Right renal pelvis (tissue), 4 donors: ENCODE results near the gene SLC13A3. TPM values are rescaled to one million over a fixed set of nuclear protein-coding genes. Genes with fewer than 3 reads are reported as not detected.

ENCODE experiments used
- DNase-seq, 4 donors: peaks; one replicate each; pipeline ENCODE4 v3.0.0-alpha.2; 2013; ENCODE audit warnings: low read depth in 4 of 4, low spot score in 3 of 4, missing footprints in 1 of 4
- polyA plus RNA-seq, 4 donors: library from polyadenylated mRNA; unstranded; fragments of 120-200 nt; gene quantifications; one replicate each; pipeline ENCODE4 v1.2.1, GENCODE V29; 2013; ENCODE audit not compliant: insufficient read length in 4 of 4

SLC13A3 gene
- 10 to 100 TPM; 10.2 to 29.1 (median 16.3) TPM for polyA plus RNA-seq

GRCh38 chr20:46651091-46651962, at the start of gene SLC13A3:
SLC13A3 (minus strand) TSS chr20:46651459; CDS start chr20:46651421, 38 bp downstream.
- DNase-seq = no peak

DNA sequence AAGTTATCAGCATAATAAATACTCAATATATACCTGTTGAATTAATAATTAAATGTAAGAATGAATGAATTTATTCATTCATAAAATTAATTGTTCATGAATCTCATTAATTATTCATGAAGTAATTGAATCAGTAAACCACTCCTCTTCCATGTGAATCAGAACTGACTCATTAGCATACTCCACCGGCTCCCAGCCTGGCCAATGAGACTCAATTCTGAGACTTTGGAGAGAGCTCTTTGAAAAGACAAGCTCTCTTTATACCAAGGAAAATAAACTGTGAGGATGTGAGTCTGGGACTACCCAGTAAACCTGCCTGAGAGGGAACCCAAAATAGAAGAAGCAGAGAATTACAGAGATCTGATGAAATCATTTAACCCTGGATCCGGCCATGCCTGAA, 49.8 kb upstream of the SLC13A3 start:
- DNase-seq = no peak

DNA sequence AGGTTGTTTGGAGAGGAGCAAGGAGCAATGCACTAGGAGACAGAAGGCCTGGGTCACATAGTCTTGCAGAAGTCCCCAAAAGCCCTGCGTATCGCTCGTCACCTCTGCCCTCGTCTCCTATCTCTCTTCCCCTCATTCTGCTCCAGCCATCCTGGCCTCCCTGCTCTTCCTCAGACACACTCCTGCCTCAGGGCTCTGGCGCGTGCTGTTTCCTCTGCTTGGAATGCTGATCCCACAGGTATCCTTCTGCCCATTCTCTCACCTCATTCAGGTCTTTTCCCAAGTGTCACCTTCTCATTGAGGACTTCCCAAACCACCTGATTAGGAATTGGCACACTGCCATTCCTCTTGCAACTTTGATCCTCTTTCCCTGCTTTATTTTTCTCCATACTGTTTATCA, 49.2 kb upstream of the SLC13A3 start:
- DNase-seq = no peak

GRCh38 chr20:46699651-46700359, 48.5 kb upstream of the SLC13A3 start:
- no peak for DNase-seq

- DNase-seq = no peak
Observed at GRCh38 chr20:46698788-46699187, 47.5 kb upstream of the SLC13A3 start.

- no peak for DNase-seq
Observed at GRCh38 chr20:46696791-46697279, 45.6 kb upstream of the SLC13A3 start.

- no peak for DNase-seq
Observed at GRCh38 chr20:46695892-46696291, 44.6 kb upstream of the SLC13A3 start.

DNA sequence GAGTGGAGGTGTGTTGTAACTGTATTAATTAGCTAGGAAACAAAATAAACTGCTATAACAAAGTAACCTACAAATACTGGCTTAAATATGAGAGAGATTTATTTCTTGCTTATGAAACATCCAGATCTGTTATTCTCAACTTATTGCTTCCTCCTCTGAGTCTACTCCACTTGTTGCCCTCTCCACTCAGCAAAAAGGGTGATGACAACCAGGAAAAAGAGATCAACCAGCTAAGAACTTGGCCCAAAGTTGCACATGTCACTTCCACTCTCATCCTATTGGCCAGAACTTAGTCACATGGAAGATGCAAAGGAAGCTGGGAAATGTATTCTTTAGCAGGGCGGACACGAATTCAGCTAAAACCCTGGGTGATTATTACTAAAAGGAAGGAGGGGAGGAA, 43.2 kb upstream of the SLC13A3 start:
- no peak for DNase-seq

DNA sequence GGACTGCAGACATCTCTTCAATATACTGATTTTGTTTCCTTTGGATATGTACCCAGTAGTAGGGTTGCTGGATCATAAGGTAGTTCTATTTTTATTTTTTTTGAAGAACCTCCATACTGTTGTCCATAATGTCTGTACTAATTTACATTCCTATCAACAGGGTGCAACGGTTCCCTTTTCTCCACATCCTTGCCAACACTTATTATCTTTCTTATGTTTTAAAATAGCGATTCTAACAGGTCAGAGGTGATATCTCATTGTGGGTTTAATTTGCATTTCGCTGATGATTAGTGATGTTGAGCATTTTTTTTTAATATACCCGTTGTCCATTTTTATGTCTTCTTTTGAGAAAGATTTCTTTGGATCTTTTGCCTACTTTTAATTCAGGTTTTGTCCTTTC, 39.9 kb upstream of the SLC13A3 start:
- DNase-seq = no peak

DNA sequence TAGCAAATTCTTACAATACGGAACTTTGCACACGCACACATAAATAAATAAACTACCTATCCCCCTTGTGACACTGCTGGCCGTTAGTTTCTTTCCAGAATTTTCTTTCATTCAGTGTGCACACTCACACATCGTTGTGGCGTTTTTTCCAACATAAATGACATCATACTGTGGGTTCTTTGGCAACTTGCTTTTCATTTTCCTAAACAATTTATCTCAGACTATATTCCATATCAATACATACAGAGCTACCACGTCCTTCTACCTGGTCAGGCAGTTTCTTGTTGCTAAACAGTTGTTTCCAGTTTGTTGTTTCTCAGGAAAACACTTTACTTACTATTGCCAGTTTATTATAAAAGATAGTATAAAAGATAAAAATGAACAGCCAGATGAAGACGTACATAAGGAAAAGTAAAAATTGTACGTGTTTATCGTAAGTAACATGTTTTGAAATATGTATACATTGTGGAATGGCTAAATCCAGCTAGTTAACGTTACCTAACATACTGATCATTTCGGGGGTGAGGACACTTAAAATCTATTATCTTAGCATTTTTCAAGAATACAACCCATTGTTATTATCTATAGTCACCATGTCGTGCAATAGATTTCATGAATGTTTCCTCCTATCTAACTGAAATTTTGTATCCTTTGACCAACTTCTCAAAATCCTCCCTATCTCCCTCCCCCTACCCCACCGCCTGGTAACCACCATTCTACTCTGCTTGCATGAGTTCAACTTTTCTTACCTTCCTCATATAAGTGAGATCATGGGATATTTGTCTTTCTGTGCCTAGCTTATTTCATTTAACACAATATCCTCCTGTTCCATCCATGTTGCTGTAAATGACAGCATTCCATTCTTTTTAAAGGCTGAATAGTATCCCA, 39.2 kb upstream of the SLC13A3 start:
- no peak for DNase-seq

DNA sequence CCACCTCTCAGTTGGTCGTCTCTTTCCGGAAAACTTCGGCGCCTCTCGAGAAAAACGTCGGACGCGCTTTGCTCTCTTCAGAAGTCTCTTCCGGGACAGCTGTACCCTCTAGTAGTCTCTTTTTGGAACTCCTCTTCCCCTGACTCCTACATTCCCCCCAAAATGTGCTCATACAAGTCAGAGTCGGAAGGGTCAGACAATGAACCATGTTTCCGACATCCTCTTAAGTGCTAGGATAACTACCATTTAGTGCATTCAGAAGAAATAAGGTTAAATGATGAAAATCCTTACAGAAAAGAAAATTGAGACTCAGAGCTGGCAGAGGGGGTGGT, 38.5 kb upstream of the SLC13A3 start:
- DNase-seq = no peak

GRCh38 chr20:46689082-46689753, 38.0 kb upstream of the SLC13A3 start, which contains the start of gene TP53RK:
TP53RK (minus strand) TSS chr20:46689444; CDS start chr20:46689414, 30 bp downstream.
- DNase-seq = peak; percentile 93 to 99 (median 98)

- no peak for DNase-seq
Observed at GRCh38 chr20:46688151-46689081, 37.2 kb upstream of the SLC13A3 start.

GRCh38 chr20:46683939-46684750, 32.9 kb upstream of the SLC13A3 start:
- DNase-seq = no peak

GRCh38 chr20:46683668-46683938, 32.3 kb upstream of the SLC13A3 start:
- DNase-seq = no peak

DNA sequence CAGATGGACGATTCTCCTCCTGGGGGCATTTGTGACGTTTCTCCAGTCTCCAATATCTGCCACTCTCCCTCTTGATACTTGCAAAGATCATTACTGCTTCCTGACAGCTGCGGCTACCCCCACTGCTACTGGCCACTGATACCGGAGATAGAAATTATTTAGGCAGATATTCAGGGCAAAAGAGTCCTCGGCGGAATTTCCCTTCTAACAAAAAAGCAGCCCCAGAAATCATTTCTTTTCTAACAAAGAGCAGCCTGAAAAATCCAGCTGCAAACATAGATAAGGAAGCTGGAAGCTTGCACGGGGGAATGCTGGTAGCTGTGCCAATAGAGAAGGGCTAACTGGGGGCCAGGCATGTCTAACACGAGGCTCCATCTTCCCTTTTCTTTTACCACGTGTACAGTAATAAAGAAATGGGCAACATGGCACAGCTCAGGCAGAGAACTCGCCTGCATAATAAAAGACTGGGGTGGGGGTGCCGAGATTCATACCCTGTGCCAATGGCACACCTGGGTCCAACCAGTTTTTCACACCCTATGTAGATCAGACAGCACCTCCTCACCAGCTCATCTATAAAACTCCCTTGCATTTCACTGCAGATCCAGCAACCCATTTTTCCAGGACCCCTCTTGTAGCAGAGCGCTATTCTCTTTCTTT, 31.9 kb upstream of the SLC13A3 start:
- DNase-seq = no peak

DNA sequence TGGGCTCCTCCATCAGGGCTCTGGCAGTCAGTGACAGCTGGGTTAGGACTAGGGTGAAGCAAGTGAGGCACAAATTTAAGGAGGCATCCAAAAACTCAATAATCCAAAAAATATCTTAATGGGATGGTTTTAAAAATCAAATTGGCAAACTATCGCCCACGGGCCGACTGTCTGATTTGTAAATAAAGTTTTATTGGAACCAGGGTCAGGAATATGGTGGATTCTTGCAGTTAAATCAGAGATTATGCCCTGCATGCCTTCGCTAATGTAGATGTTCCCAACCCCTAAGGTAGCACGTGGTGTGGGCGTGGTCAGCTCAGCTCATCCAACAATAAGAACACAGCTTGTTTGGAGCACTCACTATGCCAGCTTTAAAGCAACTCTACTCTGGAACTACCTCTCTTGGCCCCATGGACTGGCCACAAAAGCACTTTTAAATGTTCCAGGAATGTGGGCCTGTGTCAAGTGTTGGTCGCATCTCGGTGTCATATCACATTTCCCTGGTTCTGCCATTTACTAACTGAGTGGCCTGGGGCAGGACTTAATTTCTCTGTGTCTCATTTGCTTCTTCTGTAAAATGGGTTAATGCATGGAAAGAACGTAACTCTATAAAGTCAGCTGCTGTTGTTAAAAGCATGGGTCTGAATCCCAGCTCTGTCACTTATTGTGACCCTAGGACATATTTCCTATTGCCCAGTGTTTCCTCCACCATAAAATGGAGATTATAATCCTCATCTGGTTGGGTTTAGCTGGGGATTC, 31.0 kb upstream of the SLC13A3 start:
- no peak for DNase-seq
